RWPE2 (cell line): Measurements from ENCODE around the gene RNASE7.
A peak's percentile ranks its signal among the peaks of the same experiment; 100 is the strongest.

Experiments used
- ATAC-seq: fragments of 200-7000 bp; cut with Tn5 transposase; 3 replicates; pipeline ENCODE4 v1.9.1; 2021; ENCODE audit warnings: low read depth
- DNase-seq: peaks from one replicate; pipeline ENCODE4 v3.0.0-alpha.2; 2020; ENCODE audit warnings: low spot score
- H3K27ac ChIP-seq: fragments of 450-650 bp; 2 replicates; pipeline ENCODE4 v1.5.1; 2017; ENCODE audit warnings: mild to moderate bottlenecking; ENCODE audit not compliant: poor library complexity, severe bottlenecking
- H3K27me3 ChIP-seq: fragments of 250-450 bp; sonication (Bioruptor Pico); 2 replicates; pipeline ENCODE4 v1.5.1; 2021; ENCODE audit warnings: mild to moderate bottlenecking, moderate library complexity; ENCODE audit not compliant: insufficient read depth, poor library complexity, severe bottlenecking
- H3K36me3 ChIP-seq: fragments of 250-450 bp; sonication (Bioruptor Pico); 2 replicates; pipeline ENCODE4 v1.5.1; 2020; ENCODE audit warnings: low read depth, mild to moderate bottlenecking, moderate library complexity
- H3K4me1 ChIP-seq: fragments of 250-450 bp; sonication (Bioruptor Pico); 2 replicates; pipeline ENCODE4 v1.5.1; 2021; ENCODE audit warnings: mild to moderate bottlenecking, moderate library complexity; ENCODE audit not compliant: insufficient read depth, poor library complexity, severe bottlenecking
- H3K4me3 ChIP-seq: fragments of 250-450 bp; sonication (Bioruptor Pico); 2 replicates; pipeline ENCODE4 v1.5.1; 2021; ENCODE audit warnings: mild to moderate bottlenecking, moderate library complexity; ENCODE audit not compliant: severe bottlenecking
- H3K9me3 ChIP-seq: fragments of 250-450 bp; sonication (Bioruptor Pico); 2 replicates; pipeline ENCODE4 v1.5.1; 2021; ENCODE audit warnings: mild to moderate bottlenecking, moderate library complexity; ENCODE audit not compliant: severe bottlenecking
- CTCF ChIP-seq: fragments of 450-650 bp; IDR thresholded peaks from one replicate; pipeline ENCODE4 v1.5.1; 2017; ENCODE audit warnings: mild to moderate bottlenecking, moderate library complexity; ENCODE audit not compliant: poor library complexity, severe bottlenecking

The RNASE7 gene

GRCh38 chr14:21084998-21085853, 43.1 kb downstream of the RNASE7 start:
- no peak overlapping the region for H3K4me3 ChIP-seq
- no peaks in the 10 kb centered on the region for H3K27me3 ChIP-seq
- no peaks in the 10 kb centered on the region for H3K9me3 ChIP-seq
- DNase-seq (no peak), ATAC-seq (peak; percentile 30; the same call in 1 of the 3 replicates)
- H3K4me1 ChIP-seq: no peaks in the 10 kb centered on the region
- peaks cover 26% of the 10 kb centered on the region; the same call in 1 of the 2 replicates for H3K36me3 ChIP-seq
- no peak overlapping the region for H3K27ac ChIP-seq
- TF ChIP-seq CTCF: no peak

- ATAC-seq (no peak), DNase-seq (no peak)
- Histone ChIP-seq H3K4me3 (no peak overlapping the region), H3K27me3 (no peaks in the 10 kb centered on the region), H3K27ac (no peak overlapping the region), H3K9me3 (no peaks in the 10 kb centered on the region), H3K4me1 (no peaks in the 10 kb centered on the region), H3K36me3 (peaks cover 39% of the 10 kb centered on the region)
- TF ChIP-seq CTCF: no peak
Measured at GRCh38 chr14:21086908-21087293, 44.7 kb downstream of the RNASE7 start.

GRCh38 chr14:21087294-21088091, 45.3 kb downstream of the RNASE7 start:
- no peak for DNase-seq

GRCh38 chr14:21088687-21089086, 46.5 kb downstream of the RNASE7 start:
- no peak overlapping the region for H3K27ac ChIP-seq
- no peak for ATAC-seq

More at GRCh38 chr14:21087294-21088091, 45.3 kb downstream of the RNASE7 start:
- H3K27ac ChIP-seq: no peak overlapping the region
- H3K9me3 ChIP-seq: no peaks in the 10 kb centered on the region
- no peak for TF ChIP-seq CTCF
- peak; percentile 63 for ATAC-seq
- no peaks in the 10 kb centered on the region for H3K4me1 ChIP-seq
- H3K27me3 ChIP-seq: no peaks in the 10 kb centered on the region
- peaks cover 33% of the 10 kb centered on the region for H3K36me3 ChIP-seq
- H3K4me3 ChIP-seq: no peak overlapping the region

More at GRCh38 chr14:21088687-21089086, 46.5 kb downstream of the RNASE7 start:
- H3K9me3 ChIP-seq: no peaks in the 10 kb centered on the region
- H3K36me3 ChIP-seq: peaks cover 34% of the 10 kb centered on the region
- no peak for DNase-seq
- H3K4me3 ChIP-seq: no peak overlapping the region
- no peaks in the 10 kb centered on the region for H3K27me3 ChIP-seq
- no peaks in the 10 kb centered on the region for H3K4me1 ChIP-seq
- TF ChIP-seq CTCF: no peak
